K562 (cell line): ENCODE measurements around the gene ZNF597. TPM values are rescaled to one million over a fixed set of nuclear protein-coding genes. Genes with fewer than 3 reads are reported as not detected.

Experiments used
- ATF7 ChIP-seq: fragments of 450-650 bp; IDR thresholded peaks from 2 replicates; pipeline ENCODE4 v1.7.1; 2014; ENCODE audit warnings: mild to moderate bottlenecking, moderate library complexity
- CBFA2T2 ChIP-seq: fragments of 450-650 bp; conservative IDR thresholded peaks from 2 replicates; pipeline ENCODE4 v1.6.1; 2017; ENCODE audit warnings: mild to moderate bottlenecking
- CREB3L1 ChIP-seq: fragments of 450-650 bp; IDR thresholded peaks from 2 replicates; pipeline ENCODE4 v1.6.1; 2014; ENCODE audit warnings: low read depth, mild to moderate bottlenecking, moderate library complexity, borderline replicate concordance
- EHMT2 ChIP-seq: fragments of 450-650 bp; IDR thresholded peaks from 2 replicates; pipeline ENCODE4 v1.6.1; 2018; ENCODE audit warnings: antibody characterized with exemption
- ETS2 ChIP-seq: IDR thresholded peaks from 2 replicates; pipeline ENCODE4 v1.6.1; 2016; ENCODE audit warnings: borderline replicate concordance, missing genetic modification characterization, mild to moderate bottlenecking, moderate library complexity, missing compliant biosample characterization; ENCODE audit not compliant: poor library complexity, severe bottlenecking
- GATAD2B ChIP-seq: fragments of 450-650 bp; IDR thresholded peaks from 2 replicates; pipeline ENCODE4 v1.6.1; 2017; ENCODE audit warnings: mild to moderate bottlenecking, borderline replicate concordance
- GMEB1 ChIP-seq: fragments of 250-450 bp; sonication (Bioruptor Pico); IDR thresholded peaks from 2 replicates; pipeline ENCODE4 v1.4.0; 2020; ENCODE audit warnings: mild to moderate bottlenecking
- HMGN3 ChIP-seq: IDR thresholded peaks from 2 replicates; pipeline ENCODE4 v1.6.1; 2011; ENCODE audit warnings: borderline replicate concordance, low read depth, mild to moderate bottlenecking, mixed read lengths, low read length; ENCODE audit not compliant: insufficient read length; ENCODE audit errors: extremely low read depth
- MCM5 ChIP-seq: fragments of 450-650 bp; IDR thresholded peaks from 2 replicates; pipeline ENCODE4 v1.6.1; 2016; ENCODE audit warnings: low read depth
- NCOA4 ChIP-seq: fragments of 450-650 bp; IDR thresholded peaks from 2 replicates; pipeline ENCODE4 v1.6.1; 2018; ENCODE audit warnings: mild to moderate bottlenecking; ENCODE audit not compliant: partially characterized antibody
- RBM22 ChIP-seq: fragments of 200-400 bp; formaldehyde crosslinking; IDR thresholded peaks from 2 replicates; pipeline ENCODE4 v1.6.1; 2018; ENCODE audit warnings: low read length, low read depth; ENCODE audit not compliant: poor library complexity, severe bottlenecking
- RERE ChIP-seq: sonication (generic); formaldehyde crosslinking; IDR thresholded peaks from 2 replicates; pipeline ENCODE4 v1.8.0; 2023; ENCODE audit warnings: missing genetic modification reagents, mild to moderate bottlenecking, borderline replicate concordance
- RNF2 ChIP-seq: sonication (generic); IDR thresholded peaks from 2 replicates; pipeline ENCODE4 v1.6.1; 2016
- SMARCB1 ChIP-seq: IDR thresholded peaks from 2 replicates; pipeline ENCODE4 v1.6.1; 2011; ENCODE audit warnings: improper control_type of control experiment, low read depth; ENCODE audit not compliant: insufficient read length
- ZBTB7A ChIP-seq: IDR thresholded peaks from 2 replicates; pipeline ENCODE4 v1.6.1; 2011; ENCODE audit warnings: low read depth, mild to moderate bottlenecking, low read length, moderate library complexity, borderline replicate concordance; ENCODE audit not compliant: control insufficient read depth
- ZFP91 ChIP-seq: sonication (generic); formaldehyde crosslinking; IDR thresholded peaks from 2 replicates; pipeline ENCODE4 v1.8.0; 2022; ENCODE audit warnings: mild to moderate bottlenecking, missing genetic modification reagents
- ZNF133 ChIP-seq: fragments of 250-450 bp; sonication (Bioruptor Pico); IDR thresholded peaks from 2 replicates; pipeline ENCODE4 v1.4.0; 2020; ENCODE audit warnings: mild to moderate bottlenecking
- ZNF324 ChIP-seq: fragments of 250-450 bp; sonication (Bioruptor Pico); IDR thresholded peaks from 2 replicates; pipeline ENCODE4 v1.4.0; 2020; ENCODE audit warnings: mild to moderate bottlenecking
- ZNF41 ChIP-seq: fragments of 250-450 bp; sonication (Bioruptor Pico); conservative IDR thresholded peaks from 2 replicates; pipeline ENCODE4 v1.4.0; 2020; ENCODE audit warnings: mild to moderate bottlenecking
- ZNF778 ChIP-seq: fragments of 450-650 bp; formaldehyde crosslinking; IDR thresholded peaks from 2 replicates; pipeline ENCODE4 v1.4.0; 2020; ENCODE audit warnings: mild to moderate bottlenecking, moderate library complexity
- polyA plus RNA-seq, 8 experiments: library from polyadenylated mRNA; depleted of rRNA in 4 of 8; stranded (reverse) in 5 of 8; unstranded in 3 of 8; fragments of >200 nt; fragmentation: Nextera tagmentation in 2 of 8; fragmentation: Illumina TruSeq in 1 of 8; extraction: Ambion mirVana in 2 of 8; extraction: Trizol in 1 of 8; gene quantifications; 2 replicates each; pipeline versions ENCODE4 v1.2.1 to v1.2.3, GENCODE V29; 2011 to 2014; ENCODE audit warnings: inconsistent platforms in 1 of 8, missing spikeins in 1 of 8
- total RNA-seq, 7 experiments: library from RNA; depleted of rRNA in 6 of 7; stranded (reverse); fragments of >200 nt in 6 of 7; fragmentation: Illumina TruSeq in 2 of 7; extraction: Trizol in 2 of 7; gene quantifications; 2 replicates each; pipeline versions ENCODE4 v1.2.1 to v1.2.3, GENCODE V29; 2011 to 2021; ENCODE audit warnings: low replicate concordance in 1 of 7

The ZNF597 gene
- total and polyA plus RNA-seq, 9 of the 15 experiments (the other 6 are each of a cell fraction or from before 2014, with no cell fraction given) = 0.14 to 0.68 (median 0.42) TPM

GRCh38 chr16:3388325-3388724, 55.0 kb downstream of the ZNF597 start (continued):
- TF ChIP-seq EHMT2 (peak; percentile 58; the same call in 1 of the 2 replicates), ATF7 (peak; percentile 52), ZNF778 (CRISPR knock-in tag) (no peak), RBM22 (no peak), CREB3L1 (no peak), SMARCB1 (no peak), RERE (no peak), ZFP91 (CRISPR knock-in tag) (no peak), ZNF133 (CRISPR knock-in tag) (no peak), ZBTB7A (no peak), MCM5 (no peak), CBFA2T2 (peak; percentile 87), ZNF41 (CRISPR knock-in tag) (no peak), GATAD2B (peak; percentile 43; the same call in 1 of the 2 replicates), NCOA4 (no peak), RNF2 (peak; percentile 65; the same call in 1 of the 2 replicates), ZNF324 (CRISPR knock-in tag) (no peak), GMEB1 (CRISPR knock-in tag) (no peak), ETS2 (tag) (no peak), HMGN3 (no peak)
